SK-N-SH (cell line): ENCODE measurements around the gene MYOM3.

ENCODE experiments used
- EZH2phosphoT487 ChIP-seq: fragments of 200-600 bp; sonication (generic); IDR thresholded peaks from 2 replicates; pipeline ENCODE4 v1.6.1; 2017; ENCODE audit warnings: low read depth, mixed run types, mild to moderate bottlenecking, antibody characterized with exemption, moderate library complexity, borderline replicate concordance
- FOXJ3 ChIP-seq: sonication (generic); formaldehyde crosslinking; IDR thresholded peaks from 2 replicates; pipeline ENCODE4 v1.5.1; 2020; ENCODE audit warnings: mild to moderate bottlenecking, missing genetic modification reagents
- GATA2 ChIP-seq: sonication (generic); formaldehyde crosslinking; IDR thresholded peaks from 2 replicates; pipeline ENCODE4 v1.5.0; 2020; ENCODE audit warnings: mild to moderate bottlenecking, missing genetic modification reagents
- NFIC ChIP-seq: IDR thresholded peaks from 2 replicates; pipeline ENCODE4 v1.4.0; 2012; ENCODE audit warnings: borderline replicate concordance
- POLR2AphosphoS5 ChIP-seq: IDR thresholded peaks from 2 replicates; pipeline ENCODE4 v1.6.1; 2012; ENCODE audit warnings: low read depth, low read length
- RAD21 ChIP-seq: IDR thresholded peaks from 2 replicates; pipeline ENCODE4 v1.6.1; 2012; ENCODE audit warnings: mild to moderate bottlenecking, low read length
- SIN3A ChIP-seq: IDR thresholded peaks from 2 replicates; pipeline ENCODE4 v1.6.1; 2012; ENCODE audit warnings: low read depth, mild to moderate bottlenecking, low read length, moderate library complexity, borderline replicate concordance
- TAF1 ChIP-seq: IDR thresholded peaks from 2 replicates; pipeline ENCODE4 v1.6.1; 2012; ENCODE audit warnings: low read depth, mild to moderate bottlenecking, low read length, moderate library complexity, borderline replicate concordance
- TF ChIP-seq, protein P1 (sequence below): IDR thresholded peaks from 2 replicates; pipeline ENCODE4 v1.6.1; 2012; ENCODE audit warnings: mild to moderate bottlenecking, low read depth, low read length, moderate library complexity
- TF ChIP-seq, protein P2 (sequence below): fragments of 150-350 bp; IDR thresholded peaks from 2 replicates; pipeline ENCODE4 v1.6.1; 2016; ENCODE audit warnings: mild to moderate bottlenecking, low read depth, low read length
- TF ChIP-seq, protein P3 (sequence below): fragments of 200-600 bp; sonication (generic); IDR thresholded peaks from 2 replicates; pipeline ENCODE4 v1.6.1; 2017; ENCODE audit warnings: antibody characterized with exemption, mild to moderate bottlenecking, moderate library complexity
- TF ChIP-seq, protein P4 (sequence below): IDR thresholded peaks from 2 replicates; pipeline ENCODE4 v1.4.0; 2012; ENCODE audit warnings: low read depth, borderline replicate concordance

DNA sequence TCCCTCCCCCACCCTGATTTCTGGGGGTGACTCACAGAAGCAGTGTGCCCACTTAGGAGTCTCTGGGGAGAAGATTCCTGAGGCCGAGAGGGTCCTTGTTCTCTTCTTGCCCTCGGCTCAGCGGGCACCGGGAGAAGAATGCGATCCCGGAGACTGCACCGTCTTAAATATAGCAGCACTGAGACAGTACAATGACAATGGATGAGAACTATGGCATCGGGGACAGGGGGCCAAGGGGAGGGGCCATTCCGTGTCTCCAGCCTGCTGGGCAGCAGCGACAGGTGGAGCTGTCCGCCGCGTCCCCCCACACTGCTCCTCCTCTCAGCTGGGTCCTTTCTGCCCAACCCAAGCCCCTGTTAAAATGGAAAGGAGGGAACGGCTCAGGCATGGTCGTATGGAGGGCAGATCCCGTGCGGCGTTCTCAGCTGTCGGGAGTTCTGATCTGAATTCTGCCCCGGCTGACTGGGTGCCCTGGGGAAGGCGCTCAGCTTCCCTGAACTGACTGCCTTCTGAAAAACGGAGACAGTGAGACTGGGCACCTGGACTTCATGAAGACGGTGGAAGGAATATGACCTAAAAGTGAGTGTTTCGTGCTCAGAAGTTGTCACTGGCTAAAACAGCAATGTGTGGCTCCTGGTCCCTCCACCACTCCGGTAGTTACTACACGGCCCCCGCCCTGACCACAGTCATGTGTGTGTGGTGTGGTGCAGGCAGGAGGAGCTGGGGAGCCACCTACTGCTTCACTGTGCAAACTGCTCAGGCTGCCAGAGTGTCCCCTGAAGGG, at the start of gene MYOM3:
- no peak for TF ChIP-seq SIN3A
- TF ChIP-seq, protein P1, sequence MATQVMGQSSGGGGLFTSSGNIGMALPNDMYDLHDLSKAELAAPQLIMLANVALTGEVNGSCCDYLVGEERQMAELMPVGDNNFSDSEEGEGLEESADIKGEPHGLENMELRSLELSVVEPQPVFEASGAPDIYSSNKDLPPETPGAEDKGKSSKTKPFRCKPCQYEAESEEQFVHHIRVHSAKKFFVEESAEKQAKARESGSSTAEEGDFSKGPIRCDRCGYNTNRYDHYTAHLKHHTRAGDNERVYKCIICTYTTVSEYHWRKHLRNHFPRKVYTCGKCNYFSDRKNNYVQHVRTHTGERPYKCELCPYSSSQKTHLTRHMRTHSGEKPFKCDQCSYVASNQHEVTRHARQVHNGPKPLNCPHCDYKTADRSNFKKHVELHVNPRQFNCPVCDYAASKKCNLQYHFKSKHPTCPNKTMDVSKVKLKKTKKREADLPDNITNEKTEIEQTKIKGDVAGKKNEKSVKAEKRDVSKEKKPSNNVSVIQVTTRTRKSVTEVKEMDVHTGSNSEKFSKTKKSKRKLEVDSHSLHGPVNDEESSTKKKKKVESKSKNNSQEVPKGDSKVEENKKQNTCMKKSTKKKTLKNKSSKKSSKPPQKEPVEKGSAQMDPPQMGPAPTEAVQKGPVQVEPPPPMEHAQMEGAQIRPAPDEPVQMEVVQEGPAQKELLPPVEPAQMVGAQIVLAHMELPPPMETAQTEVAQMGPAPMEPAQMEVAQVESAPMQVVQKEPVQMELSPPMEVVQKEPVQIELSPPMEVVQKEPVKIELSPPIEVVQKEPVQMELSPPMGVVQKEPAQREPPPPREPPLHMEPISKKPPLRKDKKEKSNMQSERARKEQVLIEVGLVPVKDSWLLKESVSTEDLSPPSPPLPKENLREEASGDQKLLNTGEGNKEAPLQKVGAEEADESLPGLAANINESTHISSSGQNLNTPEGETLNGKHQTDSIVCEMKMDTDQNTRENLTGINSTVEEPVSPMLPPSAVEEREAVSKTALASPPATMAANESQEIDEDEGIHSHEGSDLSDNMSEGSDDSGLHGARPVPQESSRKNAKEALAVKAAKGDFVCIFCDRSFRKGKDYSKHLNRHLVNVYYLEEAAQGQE: no peak
- no peak for TF ChIP-seq POLR2AphosphoS5
- TF ChIP-seq RAD21: peak; percentile 67
- TF ChIP-seq, protein P2, sequence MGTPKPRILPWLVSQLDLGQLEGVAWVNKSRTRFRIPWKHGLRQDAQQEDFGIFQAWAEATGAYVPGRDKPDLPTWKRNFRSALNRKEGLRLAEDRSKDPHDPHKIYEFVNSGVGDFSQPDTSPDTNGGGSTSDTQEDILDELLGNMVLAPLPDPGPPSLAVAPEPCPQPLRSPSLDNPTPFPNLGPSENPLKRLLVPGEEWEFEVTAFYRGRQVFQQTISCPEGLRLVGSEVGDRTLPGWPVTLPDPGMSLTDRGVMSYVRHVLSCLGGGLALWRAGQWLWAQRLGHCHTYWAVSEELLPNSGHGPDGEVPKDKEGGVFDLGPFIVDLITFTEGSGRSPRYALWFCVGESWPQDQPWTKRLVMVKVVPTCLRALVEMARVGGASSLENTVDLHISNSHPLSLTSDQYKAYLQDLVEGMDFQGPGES: no peak
- no peak for TF ChIP-seq GATA2 (CRISPR knock-in tag)
- TF ChIP-seq, protein P3, sequence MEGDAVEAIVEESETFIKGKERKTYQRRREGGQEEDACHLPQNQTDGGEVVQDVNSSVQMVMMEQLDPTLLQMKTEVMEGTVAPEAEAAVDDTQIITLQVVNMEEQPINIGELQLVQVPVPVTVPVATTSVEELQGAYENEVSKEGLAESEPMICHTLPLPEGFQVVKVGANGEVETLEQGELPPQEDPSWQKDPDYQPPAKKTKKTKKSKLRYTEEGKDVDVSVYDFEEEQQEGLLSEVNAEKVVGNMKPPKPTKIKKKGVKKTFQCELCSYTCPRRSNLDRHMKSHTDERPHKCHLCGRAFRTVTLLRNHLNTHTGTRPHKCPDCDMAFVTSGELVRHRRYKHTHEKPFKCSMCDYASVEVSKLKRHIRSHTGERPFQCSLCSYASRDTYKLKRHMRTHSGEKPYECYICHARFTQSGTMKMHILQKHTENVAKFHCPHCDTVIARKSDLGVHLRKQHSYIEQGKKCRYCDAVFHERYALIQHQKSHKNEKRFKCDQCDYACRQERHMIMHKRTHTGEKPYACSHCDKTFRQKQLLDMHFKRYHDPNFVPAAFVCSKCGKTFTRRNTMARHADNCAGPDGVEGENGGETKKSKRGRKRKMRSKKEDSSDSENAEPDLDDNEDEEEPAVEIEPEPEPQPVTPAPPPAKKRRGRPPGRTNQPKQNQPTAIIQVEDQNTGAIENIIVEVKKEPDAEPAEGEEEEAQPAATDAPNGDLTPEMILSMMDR: peak; percentile 40
- TF ChIP-seq NFIC: no peak
- TF ChIP-seq EZH2phosphoT487: no peak
- no peak for TF ChIP-seq FOXJ3
- no peak for TF ChIP-seq TAF1
- TF ChIP-seq, protein P4, sequence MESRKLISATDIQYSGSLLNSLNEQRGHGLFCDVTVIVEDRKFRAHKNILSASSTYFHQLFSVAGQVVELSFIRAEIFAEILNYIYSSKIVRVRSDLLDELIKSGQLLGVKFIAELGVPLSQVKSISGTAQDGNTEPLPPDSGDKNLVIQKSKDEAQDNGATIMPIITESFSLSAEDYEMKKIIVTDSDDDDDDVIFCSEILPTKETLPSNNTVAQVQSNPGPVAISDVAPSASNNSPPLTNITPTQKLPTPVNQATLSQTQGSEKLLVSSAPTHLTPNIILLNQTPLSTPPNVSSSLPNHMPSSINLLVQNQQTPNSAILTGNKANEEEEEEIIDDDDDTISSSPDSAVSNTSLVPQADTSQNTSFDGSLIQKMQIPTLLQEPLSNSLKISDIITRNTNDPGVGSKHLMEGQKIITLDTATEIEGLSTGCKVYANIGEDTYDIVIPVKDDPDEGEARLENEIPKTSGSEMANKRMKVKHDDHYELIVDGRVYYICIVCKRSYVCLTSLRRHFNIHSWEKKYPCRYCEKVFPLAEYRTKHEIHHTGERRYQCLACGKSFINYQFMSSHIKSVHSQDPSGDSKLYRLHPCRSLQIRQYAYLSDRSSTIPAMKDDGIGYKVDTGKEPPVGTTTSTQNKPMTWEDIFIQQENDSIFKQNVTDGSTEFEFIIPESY: no peak
